Stimulated activated CD8-positive, alpha-beta memory T cell treated with anti-CD3 and anti-CD28 coated beads, Interleukin-7, amount 100 ng/mL, for 4 hours (primary cell): ENCODE results near the gene HECW1.

Source experiments
- DNase-seq, 2 donors: peaks; one replicate each; pipeline ENCODE4 v3.0.0-alpha.2; 2020; ENCODE audit warnings: low read depth in 2 of 2

HECW1 gene

DNA sequence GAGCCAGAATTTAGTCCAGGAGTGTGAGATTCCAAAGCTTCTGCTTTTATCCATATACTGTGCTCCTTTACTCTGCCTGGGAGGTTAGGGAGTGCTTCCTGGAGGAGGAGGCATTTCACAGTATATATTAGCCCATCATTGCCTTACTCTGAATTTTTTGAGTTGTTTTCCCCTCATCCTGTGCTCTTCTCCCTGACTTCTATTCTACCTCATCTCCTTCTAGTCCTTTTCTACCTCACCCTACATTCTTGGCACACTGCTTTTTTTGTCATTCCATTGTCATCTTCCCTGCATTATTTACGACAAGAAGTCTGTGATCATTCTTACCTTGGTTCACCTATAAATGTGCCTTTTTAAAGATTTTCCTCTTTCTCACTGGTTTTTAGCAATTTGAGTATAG lies 491.8 kb downstream of the HECW1 start:
- no peak for DNase-seq

DNA sequence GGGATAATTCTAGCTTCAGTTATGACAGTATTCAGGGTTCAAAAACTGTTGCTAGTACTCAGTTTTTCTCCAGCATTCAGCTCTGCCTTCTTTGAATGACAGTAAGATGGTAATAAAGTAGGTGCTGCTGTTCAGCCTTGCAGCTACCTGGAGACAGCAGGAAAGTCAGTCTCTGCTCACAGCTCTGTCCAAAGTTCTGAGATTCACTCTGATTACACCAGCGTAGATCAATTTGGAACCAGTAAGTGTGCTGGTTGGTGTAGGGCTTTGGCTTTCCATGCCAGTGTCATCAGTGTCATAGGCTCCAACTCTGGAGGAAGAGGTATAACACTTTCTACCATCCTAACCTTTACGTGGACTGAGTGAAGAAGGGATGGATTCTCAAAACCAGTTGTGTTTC lies 496.6 kb downstream of the HECW1 start:
- no peak for DNase-seq

DNA sequence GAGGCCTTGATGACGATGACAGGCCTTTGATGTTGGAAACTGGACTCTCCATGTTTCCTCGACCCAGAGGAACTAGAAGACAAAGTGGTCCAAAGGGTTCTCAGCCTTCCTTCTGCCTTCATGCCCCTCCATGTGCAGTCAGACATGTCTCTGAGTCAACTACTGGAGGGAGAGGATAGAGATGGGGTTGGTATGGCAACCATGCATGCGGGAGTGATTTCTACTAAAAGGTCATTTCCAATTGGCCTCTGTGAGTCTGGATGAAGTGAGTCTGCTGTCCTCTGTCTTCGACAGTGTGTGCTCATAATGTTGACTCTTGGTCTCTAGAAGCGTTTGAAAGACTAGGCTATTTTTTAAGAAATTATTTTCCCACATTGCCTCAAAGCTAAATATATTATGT lies 499.7 kb downstream of the HECW1 start:
- DNase-seq: no peak

DNA sequence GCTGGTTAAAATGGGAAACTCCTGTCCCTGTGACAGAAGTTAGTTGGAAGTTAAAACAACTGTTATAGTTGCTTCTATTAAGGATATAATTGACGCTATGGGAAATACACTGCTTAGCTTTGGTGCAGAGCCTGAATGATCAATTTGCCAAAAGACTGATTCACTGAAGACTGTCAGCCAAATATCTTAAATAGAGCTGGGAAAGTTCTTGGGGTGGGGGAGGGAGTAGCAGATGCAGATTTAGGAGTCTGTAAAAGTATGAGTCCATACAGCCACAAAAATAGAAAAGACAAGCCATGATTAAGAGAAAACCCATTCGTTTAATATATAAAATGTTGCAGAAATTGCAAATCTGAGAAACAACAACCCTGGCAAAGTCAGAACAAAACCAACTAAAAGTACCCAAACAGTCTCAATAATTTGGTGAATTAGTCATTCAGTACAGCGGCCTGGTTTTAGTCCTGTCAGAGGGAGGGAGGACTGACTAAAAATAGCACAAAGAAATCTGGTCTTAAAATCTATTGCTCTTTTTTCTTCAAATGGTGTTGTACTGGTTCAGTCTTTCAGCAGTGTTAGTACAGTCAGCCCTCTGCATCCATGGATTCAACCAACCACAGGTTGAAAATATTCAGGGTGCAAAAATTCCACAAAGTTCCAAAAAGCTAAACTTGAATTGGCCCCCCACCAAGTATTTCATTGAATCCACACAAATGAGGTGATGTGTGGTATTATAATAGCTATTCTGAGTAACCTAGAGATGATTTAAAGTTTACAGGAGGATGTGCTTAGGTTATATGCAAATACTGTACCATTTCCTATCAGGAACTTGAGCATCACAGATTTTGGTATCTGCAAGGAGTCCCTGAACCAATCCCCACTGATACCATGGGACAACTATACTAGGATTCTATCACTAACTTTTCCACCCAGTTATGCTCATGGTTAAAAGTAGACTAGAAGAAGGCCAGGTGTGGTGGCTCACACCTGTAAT lies 500.4 kb downstream of the HECW1 start:
- no peak for DNase-seq
